Stimulated activated CD4-positive, alpha-beta T cell treated with anti-CD3 and anti-CD28 coated beads, TNF-alpha, amount 100 ng/mL, for 4 hours (primary cell): Measurements from ENCODE around the gene BIN1.

Experiments
- DNase-seq, 3 experiments: peaks; one replicate each; pipeline ENCODE4 v3.0.0-alpha.2; 2020; ENCODE audit warnings: low read depth in 3 of 3

The BIN1 gene

DNA sequence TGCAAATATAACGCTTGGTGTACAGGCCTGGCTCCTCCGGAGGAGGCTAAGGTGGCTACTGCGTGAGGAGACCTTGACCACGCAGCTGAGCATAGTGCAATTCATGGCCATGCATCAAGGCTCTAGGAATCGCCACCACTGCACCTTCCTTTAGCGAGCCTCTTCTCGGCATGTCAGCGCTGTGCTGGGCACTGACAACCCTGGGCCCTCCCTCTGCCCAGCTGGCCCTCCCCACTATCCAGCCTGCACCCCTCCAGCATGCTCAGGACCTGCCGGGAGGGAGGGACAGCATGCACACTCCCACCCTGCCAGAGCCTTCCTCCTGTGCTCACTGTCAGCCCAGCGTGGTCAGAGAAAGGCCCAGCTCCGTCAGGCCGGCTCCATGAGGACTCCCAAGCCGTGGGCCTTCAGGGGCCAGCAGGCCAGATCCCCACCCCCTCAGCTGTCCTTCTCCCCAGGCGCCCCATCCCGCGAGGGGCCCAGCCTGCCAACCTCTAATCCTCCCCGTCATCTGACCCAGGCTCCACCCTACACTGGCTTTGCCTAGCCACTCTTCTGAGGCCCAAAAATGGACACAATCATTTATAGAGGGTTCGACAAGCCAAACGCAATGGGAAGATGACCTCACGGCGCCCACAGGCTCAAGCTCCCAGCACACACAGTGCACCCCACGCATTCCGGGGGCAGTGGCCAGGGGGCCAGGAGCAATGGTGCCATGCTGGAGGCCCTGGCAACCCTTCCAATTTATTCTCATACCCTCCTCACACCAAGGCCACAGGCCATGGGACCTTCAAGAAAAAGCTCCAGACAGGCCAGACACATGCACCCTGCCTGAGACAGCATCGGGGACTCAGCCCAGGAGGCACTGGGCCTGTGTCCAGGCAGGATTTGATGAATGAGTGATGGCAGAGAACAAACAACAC, 3.5 kb downstream of the BIN1 start:
- DNase-seq, result no peak

GRCh38 chr2:127102521-127103242, 4.3 kb downstream of the BIN1 start:
- DNase-seq, result no peak

DNA sequence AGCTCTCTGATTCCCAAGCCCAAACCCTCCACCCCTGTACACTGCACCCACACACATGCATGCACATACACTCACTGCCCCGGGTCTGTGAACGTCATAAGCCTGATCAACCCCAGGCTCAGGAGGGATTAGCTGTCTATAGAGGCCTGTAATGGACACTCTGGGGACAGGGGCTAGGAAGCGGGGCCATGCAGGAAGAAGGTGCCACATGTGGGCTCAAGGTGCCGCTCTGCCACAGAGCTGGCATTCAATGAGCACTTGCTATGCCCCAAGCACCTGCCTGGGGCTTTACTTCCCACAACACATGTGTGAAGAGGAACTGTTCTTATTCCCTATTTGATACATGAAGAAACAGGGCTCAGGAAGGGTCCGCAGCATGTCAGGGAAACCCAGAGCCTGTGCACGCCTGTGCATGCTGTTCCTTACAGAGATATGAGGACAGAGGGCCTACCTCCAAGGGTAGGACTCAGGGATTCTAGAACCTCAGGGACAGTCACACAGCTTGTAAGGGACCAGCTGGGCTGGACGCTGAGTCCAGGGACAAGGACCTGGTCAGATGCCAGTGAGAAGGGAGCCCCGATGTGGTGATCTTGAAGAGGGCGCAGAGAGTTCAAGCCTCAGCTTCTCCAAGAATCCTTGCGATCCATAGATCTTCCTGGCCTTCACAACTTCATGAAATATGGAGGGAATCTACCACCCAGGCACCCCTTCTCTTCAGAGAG, 5.0 kb downstream of the BIN1 start:
- DNase-seq, result no peak

GRCh38 chr2:127101048-127101611, 5.8 kb downstream of the BIN1 start:
- no peak for DNase-seq

- DNase-seq, result no peak
Measured at GRCh38 chr2:127100251-127101047, 6.5 kb downstream of the BIN1 start.

- no peak for DNase-seq
Measured at GRCh38 chr2:127098711-127099110, 8.2 kb downstream of the BIN1 start.

DNA sequence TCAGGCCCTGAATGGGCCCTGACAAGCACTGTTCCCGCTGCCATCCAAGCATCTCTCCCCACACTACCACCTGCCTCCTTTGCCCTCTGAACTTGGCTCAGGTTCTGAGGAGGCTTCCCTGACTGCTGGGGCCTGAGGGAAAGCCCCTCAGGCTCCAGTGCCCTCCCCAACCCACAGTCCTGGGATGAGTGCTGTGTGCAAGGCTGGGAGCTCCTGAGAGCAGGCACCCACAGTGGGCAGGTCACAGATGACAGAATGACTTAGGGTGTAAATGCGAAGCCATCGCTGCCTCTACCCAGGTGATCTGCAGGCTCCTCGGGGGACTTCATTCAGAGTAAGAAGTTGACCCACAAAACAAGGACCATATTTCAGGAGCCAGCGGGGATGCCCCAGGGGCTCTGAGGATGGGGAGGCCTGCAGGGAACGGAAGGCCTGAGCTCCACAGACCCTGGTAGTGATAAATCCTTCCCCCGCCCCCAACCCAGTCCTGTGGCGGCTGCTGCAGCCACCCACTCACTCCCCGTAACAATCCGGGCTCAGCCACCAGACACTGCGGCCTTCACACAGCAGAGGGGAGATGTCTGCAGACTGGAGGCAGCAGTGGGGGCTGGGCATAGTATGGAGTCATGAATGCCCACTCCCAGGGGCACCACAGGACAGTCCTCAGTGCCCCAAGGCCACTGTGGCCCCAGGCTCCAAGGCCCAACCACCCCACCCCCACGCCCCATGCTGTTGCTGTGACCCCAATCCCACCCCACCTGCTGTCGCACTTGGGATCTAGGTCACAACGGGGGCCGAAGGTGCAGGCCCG, 8.9 kb downstream of the BIN1 start:
- no peak for DNase-seq

- no peak for DNase-seq
Measured at GRCh38 chr2:127097471-127097765, 9.5 kb downstream of the BIN1 start.

DNA sequence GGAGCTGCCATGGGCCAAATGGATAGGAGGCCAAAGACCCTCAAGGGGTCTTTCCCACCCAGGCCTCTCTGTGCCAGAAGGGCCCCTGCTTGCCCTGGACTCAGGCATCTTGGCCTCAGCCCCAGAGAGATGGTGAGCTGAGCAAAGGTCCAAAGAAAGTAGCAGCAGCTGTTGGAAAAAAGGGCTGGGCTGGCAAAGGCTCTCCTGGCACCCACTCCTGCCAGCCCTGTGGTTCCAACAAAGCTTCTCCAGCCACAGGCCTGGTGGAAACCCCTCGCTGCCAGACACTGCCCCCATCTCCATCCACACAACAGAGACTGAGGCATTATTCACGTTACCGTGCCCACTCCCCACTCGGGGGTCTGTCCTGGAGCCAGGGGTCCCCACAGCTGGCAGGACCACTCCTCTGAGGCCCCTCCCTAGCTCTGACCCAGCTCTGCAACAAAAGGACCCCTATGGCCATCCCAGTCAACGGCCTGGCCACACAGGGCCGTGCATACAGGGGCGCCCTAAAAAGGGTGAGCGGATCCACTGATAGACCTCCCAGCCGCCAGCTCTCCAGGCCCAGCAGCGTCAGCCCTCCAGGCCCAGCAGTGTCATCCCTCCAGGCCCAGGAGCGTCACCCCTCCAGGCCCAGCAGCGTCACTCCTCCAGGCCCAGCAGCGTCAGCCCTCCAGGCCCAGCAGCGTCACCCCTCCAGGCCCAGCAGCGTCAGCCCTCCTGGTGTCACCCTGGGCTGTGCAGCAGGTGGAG, 10.1 kb downstream of the BIN1 start:
- no peak for DNase-seq

DNA sequence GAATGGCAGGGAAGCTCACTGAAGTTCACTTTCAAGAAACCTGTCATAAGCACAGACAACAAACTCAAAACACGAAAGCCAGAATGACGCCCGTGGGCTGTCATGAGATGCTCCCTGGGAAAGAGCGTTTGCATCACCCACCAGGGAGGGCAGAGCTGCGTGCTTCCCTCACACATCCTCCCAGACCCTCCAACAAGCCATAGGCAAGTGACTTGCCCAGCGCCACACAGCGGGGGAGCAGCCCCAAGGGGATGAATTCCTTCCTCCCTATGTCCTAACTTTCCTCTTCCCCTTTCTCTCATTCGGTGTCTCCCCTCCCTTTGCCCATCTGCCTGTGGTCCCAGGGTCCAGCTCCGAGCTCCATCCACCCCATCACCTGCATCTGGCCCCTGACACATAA, 10.7 kb downstream of the BIN1 start:
- no peak for DNase-seq

DNA sequence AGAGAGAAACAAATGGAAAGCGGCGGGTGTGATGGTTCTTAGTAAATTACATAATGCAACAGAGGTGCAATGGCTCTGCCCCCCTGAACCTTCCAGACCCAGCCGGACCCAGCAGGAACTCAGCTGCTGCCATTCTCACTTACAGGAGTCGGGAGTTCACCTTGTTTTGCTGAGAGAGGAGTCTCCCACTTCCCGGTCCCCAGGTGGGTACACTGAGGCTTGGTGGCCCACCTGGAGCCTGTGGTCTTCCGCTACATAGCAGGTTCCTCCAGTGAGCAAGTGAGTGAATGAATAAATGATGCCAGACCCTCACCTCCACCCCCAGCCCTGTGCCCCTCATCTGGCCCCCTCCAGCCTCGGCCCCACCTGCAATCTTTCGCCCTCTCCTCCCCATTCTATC, 11.2 kb downstream of the BIN1 start:
- DNase-seq, result no peak

DNA sequence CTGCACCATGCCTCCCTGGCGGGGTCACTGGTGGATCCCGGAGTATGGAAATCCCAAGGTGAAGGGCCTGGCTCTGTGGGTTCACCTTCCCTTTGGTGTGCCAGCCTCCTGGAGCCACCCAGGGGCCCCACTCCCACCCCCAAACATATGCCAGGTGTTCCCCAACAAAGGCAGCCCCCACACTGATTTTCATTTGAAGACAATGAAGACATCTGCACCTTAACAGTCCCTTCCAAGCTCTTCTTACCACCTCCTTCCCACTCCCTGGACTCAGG, 11.7 kb downstream of the BIN1 start:
- DNase-seq, result no peak

- DNase-seq, result no peak
Measured at GRCh38 chr2:127094509-127095366, 12.2 kb downstream of the BIN1 start.

DNA sequence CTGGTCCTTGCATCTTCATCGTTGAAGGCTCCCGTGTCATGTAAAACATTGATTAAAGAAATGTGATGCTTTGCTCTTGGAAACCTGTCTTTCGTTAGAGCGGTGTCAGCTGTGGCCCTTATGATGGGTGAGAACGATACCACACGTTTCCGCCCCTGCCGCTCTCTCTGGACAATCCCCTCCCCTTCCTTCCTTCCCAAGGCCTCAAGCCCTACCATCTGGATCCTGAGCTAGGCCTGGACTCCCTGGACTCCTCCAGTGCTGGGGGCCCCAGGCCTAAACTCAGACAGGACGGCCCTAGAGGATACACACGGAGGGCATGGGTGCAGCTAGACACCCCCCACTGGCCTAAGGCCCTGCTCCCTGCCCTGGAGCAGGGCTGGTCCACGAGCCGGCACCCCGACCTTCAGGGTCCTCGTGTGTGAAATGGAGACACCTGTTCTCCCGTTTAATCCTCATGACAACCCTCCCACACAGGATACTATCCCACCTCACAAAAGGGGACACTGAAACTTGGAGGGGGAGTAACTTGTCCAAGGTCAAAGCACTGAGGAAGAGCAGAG, 13.2 kb downstream of the BIN1 start:
- no peak for DNase-seq

DNA sequence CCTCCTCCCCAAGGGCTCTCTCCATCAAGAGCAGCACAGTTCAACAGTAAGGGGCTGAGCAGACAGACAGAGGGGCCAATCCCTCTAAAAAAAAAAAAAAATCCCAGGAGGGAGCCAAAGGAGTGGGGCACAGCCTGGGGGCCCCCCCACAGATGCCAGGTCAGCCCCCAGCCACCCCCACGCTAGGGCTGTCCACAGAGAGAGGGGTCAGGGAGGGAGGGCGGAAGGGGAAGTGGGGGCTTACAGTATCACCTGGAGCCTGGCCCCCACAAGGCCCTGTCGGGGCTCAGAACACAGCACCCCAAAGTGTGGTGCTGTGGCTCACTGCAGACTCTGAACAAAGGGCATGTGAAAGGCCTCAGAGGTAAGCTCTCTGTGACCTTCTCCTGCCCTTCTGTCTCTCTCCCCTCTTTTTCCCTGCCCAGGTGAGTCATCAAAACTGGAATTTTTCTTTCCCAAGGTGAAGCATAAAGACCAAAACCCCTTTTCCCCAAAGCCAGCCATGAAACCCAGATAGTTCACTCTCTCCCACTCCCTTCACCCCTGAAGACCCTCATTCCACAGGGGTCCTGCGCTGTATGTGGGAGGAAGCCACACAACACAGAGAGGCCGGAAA, 13.9 kb downstream of the BIN1 start:
- no peak for DNase-seq

GRCh38 chr2:127092306-127092705, 14.6 kb downstream of the BIN1 start:
- DNase-seq, result no peak

DNA sequence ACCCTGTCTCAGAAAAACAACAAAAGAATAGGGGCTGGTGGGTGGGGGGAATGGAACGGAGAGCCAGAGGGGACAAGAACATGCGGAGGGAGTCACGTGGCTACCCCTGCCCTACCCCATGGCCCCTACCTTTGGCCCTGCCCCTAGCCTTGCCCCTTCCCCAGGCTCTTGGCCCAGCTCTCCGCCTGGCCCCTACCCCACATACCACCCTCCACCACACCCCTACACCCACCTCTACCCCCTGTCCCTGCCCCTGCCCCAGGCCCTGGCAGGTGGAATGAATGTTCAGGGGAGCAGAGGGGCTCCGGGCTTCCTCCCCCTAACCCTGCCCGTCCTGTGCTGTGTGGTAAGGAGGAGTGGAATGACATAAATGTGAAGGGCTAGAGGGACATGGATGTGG, 15.1 kb downstream of the BIN1 start:
- DNase-seq, result no peak

- no peak for DNase-seq
Measured at GRCh38 chr2:127091148-127091547, 15.8 kb downstream of the BIN1 start.
